Thoracic aorta (tissue), 2 donors: ENCODE results near the gene CCDC40. TPM values are rescaled to one million over a fixed set of nuclear protein-coding genes. Genes with fewer than 3 reads are reported as not detected.

Experiments
- ATAC-seq: fragments of 150-250 bp; one replicate; pipeline ENCODE4 v1.8.0; 2017; ENCODE audit warnings: low read depth; ENCODE audit not compliant: insufficient number of reproducible peaks, low FRiP score
- DNase-seq: peaks from one replicate; pipeline ENCODE4 v3.0.0-alpha.2; 2020; ENCODE audit warnings: low spot score
- H3K27ac ChIP-seq, 2 donors: fragments of 200-600 bp; sonication (generic); 1 replicate in 1 of 2; 2 replicates in 1 of 2; pipeline ENCODE4 v1.5.1; 2016; ENCODE audit warnings: mild to moderate bottlenecking in 2 of 2, moderate library complexity in 2 of 2
- H3K27me3 ChIP-seq: fragments of 200-600 bp; sonication (generic); replicated peaks from 2 replicates; pipeline ENCODE4 v1.6.0; 2016; ENCODE audit warnings: mild to moderate bottlenecking; ENCODE audit not compliant: insufficient read depth
- H3K36me3 ChIP-seq: fragments of 200-600 bp; sonication (generic); one replicate; pipeline ENCODE4 v1.5.1; 2016
- H3K4me1 ChIP-seq, 2 donors: fragments of 200-600 bp; sonication (generic); 1 replicate in 1 of 2; 2 replicates in 1 of 2; pipeline versions ENCODE4 v1.5.1 to v1.6.0; 2016; ENCODE audit warnings: low read depth in 2 of 2, mild to moderate bottlenecking in 1 of 2; ENCODE audit not compliant: control insufficient read depth in 1 of 2
- H3K4me3 ChIP-seq: fragments of 200-600 bp; sonication (generic); 2 replicates; pipeline ENCODE4 v1.5.1; 2016; ENCODE audit warnings: mild to moderate bottlenecking
- H3K9me3 ChIP-seq: fragments of 200-600 bp; sonication (generic); 2 replicates; pipeline ENCODE4 v1.5.1; 2016
- CTCF ChIP-seq: fragments of 200-600 bp; sonication (generic); IDR thresholded peaks from one replicate; pipeline ENCODE4 v1.5.1; 2019; ENCODE audit warnings: antibody characterized with exemption
- total RNA-seq, 2 donors: library from RNA; depleted of rRNA; stranded (reverse); fragments of >200 nt; gene quantifications; one replicate each; pipeline versions ENCODE4 v1.1.0 to v1.2.3, GENCODE V29; 2016

Gene CCDC40
- total RNA-seq, 2 donors from 2014 or later: 4.4 to 6.5 TPM

DNA sequence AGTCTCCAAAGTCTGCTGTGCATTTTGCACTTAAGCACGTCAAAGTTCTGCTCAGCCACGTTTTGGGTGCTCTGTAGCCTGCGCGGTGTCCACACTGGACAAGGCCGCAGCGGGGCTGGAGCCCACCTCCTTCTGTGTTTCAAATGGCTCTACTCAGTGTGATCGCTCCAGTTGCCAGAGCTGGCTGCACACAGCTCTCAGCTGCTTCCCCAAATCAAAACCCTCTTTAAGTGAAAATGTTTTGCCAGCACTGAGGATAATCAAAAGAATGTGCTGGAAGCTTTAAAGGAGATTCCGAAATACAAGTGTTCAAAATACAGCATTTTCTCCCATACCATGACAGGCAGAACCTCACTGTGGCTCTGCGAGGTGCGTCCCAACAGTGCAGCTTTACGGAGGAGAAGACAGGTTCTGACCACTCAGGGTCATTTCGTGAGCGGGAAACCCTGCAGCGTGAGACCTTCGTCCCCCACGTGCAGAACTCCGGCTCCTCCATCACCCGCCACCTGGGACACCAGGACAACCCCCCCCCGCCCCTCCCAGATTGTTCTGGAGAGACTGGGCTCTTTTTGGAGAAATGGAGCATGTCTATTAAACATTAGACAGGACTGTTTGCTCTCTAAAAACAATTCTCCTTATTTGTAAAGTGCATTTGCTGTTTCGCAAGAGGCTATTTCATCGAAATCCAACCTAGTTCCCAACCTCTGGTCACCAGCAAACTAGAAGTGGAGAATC lies 17.4 kb upstream of the CCDC40 start:
- Histone ChIP-seq H3K4me3 (no peak overlapping the region), H3K4me1 (peaks cover 0 to 6% of the 10 kb centered on the region in 2 donors), H3K36me3 (no peaks in the 10 kb centered on the region), H3K27me3 (no peaks in the 10 kb centered on the region), H3K9me3 (no peaks in the 10 kb centered on the region), H3K27ac (no peak overlapping the region)
- no peak for TF ChIP-seq CTCF
- ATAC-seq (no peak), DNase-seq (no peak)

- H3K36me3 ChIP-seq: no peaks in the 10 kb centered on the region
These were observed 14.8 kb upstream of the CCDC40 start for GRCh38 chr17:80021600-80021999.

DNA sequence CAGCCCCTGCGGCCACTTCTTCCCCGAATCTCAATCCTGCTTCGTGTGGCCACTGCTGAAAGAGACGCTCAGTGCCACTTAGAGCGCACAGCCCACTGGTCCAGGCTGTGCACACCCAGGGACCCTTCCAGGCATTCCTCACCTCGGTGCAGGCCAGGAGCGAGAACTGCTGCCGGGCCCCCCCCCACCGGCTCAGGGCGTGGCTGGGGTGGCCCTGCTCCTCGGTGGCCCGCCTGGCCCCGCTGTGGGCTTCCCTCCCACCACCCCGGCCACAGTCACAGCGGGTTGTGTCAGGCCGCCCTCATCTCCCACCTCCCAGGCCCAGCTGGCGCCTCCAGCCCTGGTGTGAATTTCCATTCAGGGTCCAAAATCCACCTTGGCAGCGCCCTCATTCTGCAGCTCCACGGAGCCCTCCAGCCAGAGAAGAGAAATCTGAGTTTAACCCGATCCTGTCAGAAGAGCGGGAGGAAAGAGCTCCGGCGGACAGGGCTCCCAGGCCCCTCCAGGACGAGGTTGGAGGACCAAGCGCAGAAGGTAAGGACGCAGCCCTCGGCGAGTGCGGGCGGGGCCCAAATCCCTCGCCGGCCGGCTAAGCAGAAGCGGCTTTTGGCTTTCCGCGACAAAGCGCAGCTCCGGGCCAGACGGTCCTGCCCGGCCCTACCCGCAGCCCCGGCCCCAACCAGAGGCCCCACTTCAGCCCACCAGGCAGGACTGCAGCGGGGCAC lies 12.8 kb upstream of the CCDC40 start:
- Histone ChIP-seq H3K9me3 (no peaks in the 10 kb centered on the region), H3K4me3 (peak overlapping the region; percentile 59), H3K27ac (no peak overlapping the region), H3K36me3 (no peaks in the 10 kb centered on the region), H3K4me1 (peaks cover 9 to 38% of the 10 kb centered on the region in 2 donors), H3K27me3 (no peaks in the 10 kb centered on the region)
- ATAC-seq (no peak), DNase-seq (no peak)
- no peak for TF ChIP-seq CTCF

More at GRCh38 chr17:80021600-80021999, 14.8 kb upstream of the CCDC40 start:
- Histone ChIP-seq H3K27ac (no peak overlapping the region), H3K4me1 (peaks cover 4 to 18% of the 10 kb centered on the region in 2 donors), H3K4me3 (no peak overlapping the region), H3K27me3 (no peaks in the 10 kb centered on the region), H3K9me3 (no peaks in the 10 kb centered on the region)
- DNase-seq (no peak), ATAC-seq (no peak)
- TF ChIP-seq CTCF: no peak

DNA sequence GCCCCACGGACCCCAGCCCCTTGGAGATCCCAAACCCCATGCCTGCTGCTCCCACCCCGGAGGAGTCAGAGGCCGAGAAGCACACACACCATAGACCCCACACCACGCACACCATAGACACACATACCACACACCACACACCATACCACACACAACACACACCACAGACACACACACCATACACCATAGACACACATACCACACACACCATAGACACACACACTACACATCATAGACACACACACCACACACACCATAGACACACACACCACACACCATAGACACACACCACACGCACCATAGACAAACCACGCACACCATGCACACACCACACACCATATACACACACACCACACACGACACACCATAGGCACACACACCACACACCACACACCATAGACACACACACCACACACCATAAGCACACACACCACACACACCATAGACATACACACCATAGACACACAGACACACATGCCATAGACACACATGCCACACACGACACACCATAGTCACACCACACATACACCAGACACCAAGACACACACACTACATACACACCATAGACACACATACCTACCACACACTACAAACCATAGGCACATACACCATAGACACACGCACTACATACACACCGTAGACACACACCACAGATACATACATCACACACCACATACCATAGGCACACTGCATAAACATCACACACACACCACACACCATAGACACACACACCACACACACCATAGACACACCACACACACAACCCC lies 12.1 kb upstream of the CCDC40 start:
- no peaks in the 10 kb centered on the region for H3K27me3 ChIP-seq
- ATAC-seq (no peak), DNase-seq (no peak)
- H3K9me3 ChIP-seq: no peaks in the 10 kb centered on the region
- H3K27ac ChIP-seq: no peak overlapping the region
- peak overlapping the region; percentile 59 for H3K4me3 ChIP-seq
- no peaks in the 10 kb centered on the region for H3K36me3 ChIP-seq
- no peak for TF ChIP-seq CTCF
- peaks cover 17 to 46% of the 10 kb centered on the region in 2 donors for H3K4me1 ChIP-seq

DNA sequence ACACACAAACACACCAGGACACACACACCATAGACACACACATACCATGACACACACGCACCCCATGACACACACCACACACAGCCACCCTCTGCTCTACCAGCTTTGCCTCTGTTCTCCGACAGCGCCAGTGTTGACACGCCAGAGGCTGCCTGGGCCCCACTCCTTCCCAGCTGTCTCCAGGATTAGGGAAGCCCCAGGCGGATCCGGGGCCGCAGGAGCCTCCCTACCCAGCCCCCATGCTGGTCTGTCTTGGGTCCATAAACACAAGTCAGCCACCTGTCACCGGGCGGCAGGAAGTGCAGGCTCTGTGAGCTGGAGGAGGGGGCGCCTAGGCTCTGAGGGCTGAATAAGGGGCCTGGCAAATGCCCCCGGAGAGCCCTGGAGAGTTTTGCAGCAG lies 11.3 kb upstream of the CCDC40 start:
- no peaks in the 10 kb centered on the region for H3K36me3 ChIP-seq
- H3K27me3 ChIP-seq: no peaks in the 10 kb centered on the region
- ATAC-seq (no peak), DNase-seq (no peak)
- H3K4me3 ChIP-seq: no peak overlapping the region
- peaks cover 24 to 53% of the 10 kb centered on the region in 2 donors for H3K4me1 ChIP-seq
- TF ChIP-seq CTCF: no peak
- no peak overlapping the region for H3K27ac ChIP-seq
- H3K9me3 ChIP-seq: no peaks in the 10 kb centered on the region
